Measurements from ENCODE around the gene TMEM253. TPM values are rescaled to one million over a fixed set of nuclear protein-coding genes. Genes with fewer than 3 reads are reported as not detected.
A peak's percentile ranks its signal among the peaks of the same experiment; 100 is the strongest.

Gene TMEM253
- total and polyA plus RNA-seq, 2 experiments from 2014 or later, result 0.59 to 0.95 TPM

DNA sequence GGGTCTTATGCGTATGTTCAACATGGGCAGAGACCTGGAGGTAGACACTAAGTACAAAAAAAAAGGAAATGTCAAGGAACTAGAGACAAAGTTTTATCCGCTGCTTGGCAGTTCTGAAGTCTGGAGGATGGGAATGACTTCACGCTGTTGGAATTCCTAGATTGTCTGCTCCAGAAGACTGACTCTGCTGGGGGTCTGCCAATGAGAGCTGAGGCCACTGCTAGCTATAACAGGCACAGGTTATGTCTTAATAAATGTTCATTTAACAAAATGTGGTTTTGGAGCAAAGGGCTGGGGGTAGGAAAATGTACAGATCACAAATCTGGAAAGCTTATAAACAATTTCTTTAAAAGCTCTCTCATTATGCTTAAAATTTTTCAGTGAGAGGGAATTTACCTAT lies 37.4 kb upstream of the TMEM253 start (continued):
- TF ChIP-seq ZNF462 (CRISPR knock-in tag; IDR thresholded peaks at IDR 0.05), result no peak
- TF ChIP-seq JUNB (IDR thresholded peaks at IDR 0.05; ENCODE audit: unreplicated experiment), result no peak
- no peak for TF ChIP-seq ZNF114 (CRISPR knock-in tag; IDR thresholded peaks at IDR 0.05)
- no peak for TF ChIP-seq CTCF (conservative IDR thresholded peaks at IDR 0.05; ENCODE audit: low read depth in 2 of 2)
- no peak for TF ChIP-seq CREB1 (CRISPR knock-in tag; IDR thresholded peaks at IDR 0.05; ENCODE audit: low read depth)

DNA sequence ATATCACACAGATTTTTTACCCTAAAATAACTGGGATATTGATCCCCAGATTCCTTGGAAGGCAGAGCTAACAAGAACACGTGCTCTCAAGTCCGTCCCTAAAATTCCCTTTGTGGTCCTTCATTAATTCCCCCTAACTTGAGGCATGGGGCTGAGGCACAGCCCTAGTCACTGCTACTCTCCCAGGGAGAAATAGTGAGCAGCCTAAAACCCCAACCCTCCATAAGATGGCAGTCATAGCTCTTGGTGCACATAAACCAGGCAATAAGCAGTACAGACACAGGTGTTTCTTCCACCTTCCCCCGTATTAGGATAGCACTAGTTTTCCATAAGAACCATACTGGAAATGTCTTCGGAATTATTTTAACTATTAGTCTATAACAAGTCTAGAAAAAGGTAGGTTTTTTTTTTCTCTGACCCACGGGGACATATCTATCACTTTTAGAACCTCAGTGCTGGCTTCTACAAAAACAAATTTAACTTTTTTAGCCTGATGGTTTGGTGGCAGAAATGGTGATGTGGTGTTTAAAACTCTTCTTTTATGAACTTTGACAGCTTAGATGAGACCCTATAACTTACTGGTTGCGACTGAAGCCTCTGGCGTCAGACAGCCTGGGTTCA lies 33.9 kb upstream of the TMEM253 start:
- ATAC-seq (no peak), DNase-seq (ENCODE audit: low spot score) (peak; percentile 49)
- no peaks in the 10 kb centered on the region for H3K79me2 ChIP-seq (replicated peaks; ENCODE audit: insufficient read depth)
- no peaks in the 10 kb centered on the region for H3K9me2 ChIP-seq (ENCODE audit: insufficient read depth)
- Mint-ChIP-seq H3K4me1 (peaks cover 25% of the 10 kb centered on the region), H3K27me3 (ENCODE audit: insufficient read depth, low read depth, poor library complexity) (peaks cover 22% of the 10 kb centered on the region), H3K9me3 (no peaks in the 10 kb centered on the region), H3K4me3 (no peak overlapping the region), H3K36me3 (ENCODE audit: low read depth) (peaks cover 3% of the 10 kb centered on the region; the same call in 2 of the 3 replicates), H3K27ac (no peak overlapping the region)
- TF ChIP-seq CTCF (conservative IDR thresholded peaks at IDR 0.05; ENCODE audit: low read depth in 2 of 2) (peak; percentile 35 to 66), STAT1 (IDR thresholded peaks at IDR 0.05; ENCODE audit: unreplicated experiment) (no peak)
- H3K36me3 ChIP-seq (ENCODE audit: insufficient read depth), result no peaks in the 10 kb centered on the region
- H2AFZ ChIP-seq, result no peak overlapping the region
- H4K20me1 ChIP-seq (replicated peaks; ENCODE audit: insufficient read depth), result no peaks in the 10 kb centered on the region; the same call in 1 of the 2 replicates
- H3K4me3 ChIP-seq, result no peak overlapping the region
- no peak overlapping the region for H3K4me2 ChIP-seq
- peaks cover 27% of the 10 kb centered on the region for H3K27me3 ChIP-seq (ENCODE audit: insufficient read depth)
- peaks cover 4% of the 10 kb centered on the region for H3K4me1 ChIP-seq (ENCODE audit: insufficient read depth)
- no peak overlapping the region for H3K27ac ChIP-seq (ENCODE audit: low read depth)
- H3F3A ChIP-seq (replicated peaks; ENCODE audit: low read depth), result peaks cover 17% of the 10 kb centered on the region

Data from GM23338 (cell line).